HG02885 (cell line): ENCODE measurements around the gene ACTL8.

Source experiments
- ATAC-seq: cut with Tn5 transposase; IDR thresholded peaks from one replicate; pipeline ENCODE4 v1.9.1; 2021; ENCODE audit warnings: mild to moderate bottlenecking; ENCODE audit not compliant: unreplicated experiment, poor library complexity

The ACTL8 gene

GRCh38 chr1:17867470-17867869, 112.3 kb downstream of the ACTL8 start:
- ATAC-seq, result no peak

DNA sequence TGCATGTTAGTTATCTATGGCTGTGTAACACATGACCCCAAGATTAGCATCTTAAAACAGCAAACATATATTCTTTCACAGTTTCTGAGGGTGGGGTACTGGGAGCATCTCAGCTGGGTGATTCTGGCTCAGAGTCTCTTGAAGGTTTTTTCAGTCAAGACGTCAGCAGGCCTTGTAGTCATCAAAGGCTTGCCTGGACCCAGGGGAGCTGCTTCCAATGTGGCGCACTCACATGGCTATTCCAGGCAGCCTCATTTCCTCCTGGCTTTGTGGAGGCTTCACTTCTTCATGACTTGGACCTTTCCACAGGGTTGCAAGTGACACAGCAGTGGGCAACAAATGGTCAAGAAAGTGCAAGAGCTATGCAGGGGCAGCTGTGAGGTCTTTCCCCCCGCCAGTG, 114.7 kb downstream of the ACTL8 start:
- ATAC-seq, result no peak

- ATAC-seq, result no peak
Observed at GRCh38 chr1:17870679-17871078, 115.5 kb downstream of the ACTL8 start.

- no peak for ATAC-seq
Observed at GRCh38 chr1:17873007-17873675, 118.0 kb downstream of the ACTL8 start.

DNA sequence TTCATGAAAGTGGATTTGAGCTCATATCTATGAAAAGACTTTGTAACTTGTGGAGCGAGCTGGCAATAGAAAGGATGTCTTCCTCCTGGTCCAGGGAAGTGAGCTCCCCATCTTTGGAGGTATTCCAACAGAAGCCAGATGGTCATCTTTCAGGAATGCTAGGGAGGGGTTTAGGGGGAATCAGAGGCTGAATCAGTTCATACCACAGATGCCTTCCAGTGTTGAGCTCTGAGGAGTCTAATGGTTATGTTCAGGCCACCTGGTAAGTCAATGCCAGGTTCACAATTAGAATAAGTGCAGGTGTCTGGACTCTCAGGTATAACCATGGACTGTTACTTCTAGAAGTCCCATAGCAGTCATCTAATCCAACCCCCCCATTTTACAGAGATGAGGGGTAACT, 119.1 kb downstream of the ACTL8 start:
- no peak for ATAC-seq

DNA sequence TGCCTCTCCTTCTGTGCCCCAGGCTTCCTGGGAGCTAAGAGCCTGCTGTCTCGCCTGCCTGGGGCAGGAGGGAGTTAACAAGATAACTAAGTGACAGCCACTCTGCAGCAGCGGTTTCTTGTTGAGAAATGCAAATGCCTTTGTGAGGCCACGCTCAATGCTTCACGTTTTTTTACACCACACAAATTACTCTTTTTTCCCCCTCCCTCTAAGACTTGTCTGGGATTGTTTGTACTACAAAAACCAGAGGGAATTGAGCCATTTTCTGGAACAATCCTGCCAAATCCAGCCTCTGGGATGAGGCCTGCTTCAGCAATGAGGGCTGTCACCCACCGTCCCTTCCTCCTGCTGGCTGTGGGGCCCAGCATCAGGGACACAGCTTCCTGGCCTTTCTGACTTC, 119.6 kb downstream of the ACTL8 start:
- no peak for ATAC-seq

DNA sequence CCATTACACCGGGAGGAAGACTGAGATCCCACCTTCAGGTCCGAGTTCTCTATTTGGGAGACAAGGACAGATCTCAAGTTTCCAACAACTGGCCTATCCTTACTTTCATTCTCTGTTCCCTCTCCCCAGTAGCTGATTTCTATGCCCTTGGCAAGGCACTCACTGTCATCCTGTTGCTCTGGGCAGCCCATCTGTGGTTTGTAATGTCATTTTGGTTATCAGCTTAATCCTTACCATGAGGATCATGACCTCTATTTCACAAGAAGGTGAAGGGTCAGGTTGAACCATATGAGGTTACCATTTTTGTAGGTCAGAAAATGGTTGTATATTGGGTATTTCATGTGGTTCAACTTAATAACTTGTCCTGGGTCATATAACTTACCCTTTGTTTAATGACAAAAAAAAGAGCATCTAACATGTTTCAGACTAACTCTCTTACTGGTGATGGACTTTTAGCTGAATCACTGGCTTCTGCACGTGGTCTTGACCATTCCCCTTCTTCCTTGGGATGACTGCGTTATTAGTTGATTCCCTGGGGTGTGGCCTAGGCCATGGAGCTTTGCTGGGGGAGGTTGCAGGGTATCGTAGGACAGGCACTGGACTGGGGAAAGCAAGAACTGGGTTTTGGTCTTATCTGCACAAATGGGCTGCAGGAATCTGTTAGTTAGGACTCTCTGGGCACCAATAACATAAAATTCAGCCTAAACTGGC, 120.2 kb downstream of the ACTL8 start:
- no peak for ATAC-seq

DNA sequence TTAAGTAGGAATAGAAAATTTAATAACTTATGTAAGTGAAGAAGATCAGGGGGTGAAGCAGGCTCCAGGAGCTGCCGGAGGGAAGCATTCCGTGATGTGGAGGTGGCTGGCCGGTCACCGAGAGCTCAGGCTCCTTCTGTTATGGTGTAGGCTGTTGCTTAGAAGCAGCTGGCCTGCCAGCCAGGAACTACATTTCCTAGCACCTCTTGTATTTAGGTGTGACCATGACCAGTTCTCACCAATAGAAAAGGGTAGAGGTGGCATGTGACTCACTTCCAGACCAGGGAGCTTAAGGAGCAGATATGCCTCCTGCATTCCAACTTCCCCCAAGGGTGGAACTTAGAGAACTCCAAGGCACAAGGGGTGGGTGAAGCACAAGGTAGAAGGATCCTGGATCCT, 120.7 kb downstream of the ACTL8 start:
- no peak for ATAC-seq
